Umbilical cord (tissue), 2 donors: Measurements from ENCODE around the gene UGT2B28. TPM values are rescaled to one million over a fixed set of nuclear protein-coding genes. Genes with fewer than 3 reads are reported as not detected.
A peak's percentile ranks its signal among the peaks of the same experiment; 100 is the strongest.
"Not testable (repeated sequence)": the region's sequence is repeated elsewhere in the genome, so short reads cannot be mapped to it uniquely, and the experiment has no call there.

Experiments used
- DNase-seq: peaks from one replicate; pipeline ENCODE4 v3.0.0-alpha.2; 2015; ENCODE audit warnings: low spot score
- total RNA-seq: library from RNA; depleted of rRNA; stranded (reverse); fragments of >200 nt; gene quantifications from one replicate; pipeline ENCODE4 v1.2.3, GENCODE V29; 2014; ENCODE audit warnings: low replicate concordance; ENCODE audit not compliant: insufficient read depth

The UGT2B28 gene
- 0.72 TPM for total RNA-seq

- not testable (repeated sequence) for DNase-seq
Observed at GRCh38 chr4:69280081-69280480, at the start of gene UGT2B28. Gene UGT2B28, plus strand, starts transcription at chr4:69280475. Its CDS starts 26 bp downstream, at chr4:69280501.

- DNase-seq, result no peak
Observed at GRCh38 chr4:69239092-69239491, 41.2 kb upstream of the UGT2B28 start.

- no peak for DNase-seq
Observed at GRCh38 chr4:69239557-69240168, 40.6 kb upstream of the UGT2B28 start.

GRCh38 chr4:69240787-69241186 lies 39.5 kb upstream of the UGT2B28 start:
- not testable (repeated sequence) for DNase-seq

- DNase-seq, result not testable (repeated sequence)
Observed at GRCh38 chr4:69241746-69242145, 38.5 kb upstream of the UGT2B28 start.

GRCh38 chr4:69242562-69243240 lies 37.6 kb upstream of the UGT2B28 start:
- not testable (repeated sequence) for DNase-seq

GRCh38 chr4:69250884-69251283 lies 29.4 kb upstream of the UGT2B28 start:
- DNase-seq, result not testable (repeated sequence)

- DNase-seq, result not testable (repeated sequence)
Observed at GRCh38 chr4:69253147-69253772, 27.0 kb upstream of the UGT2B28 start.

- DNase-seq, result not testable (repeated sequence)
Observed at GRCh38 chr4:69268612-69269011, 11.7 kb upstream of the UGT2B28 start.

GRCh38 chr4:69296356-69296755 lies 16.1 kb downstream of the UGT2B28 start:
- not testable (repeated sequence) for DNase-seq

- DNase-seq, result not testable (repeated sequence)
Observed at GRCh38 chr4:69308426-69309033, 28.3 kb downstream of the UGT2B28 start.

- not testable (repeated sequence) for DNase-seq
Observed at GRCh38 chr4:69309549-69310076, 29.3 kb downstream of the UGT2B28 start.

GRCh38 chr4:69310262-69310661 lies 30.0 kb downstream of the UGT2B28 start:
- DNase-seq, result not testable (repeated sequence)

- DNase-seq, result not testable (repeated sequence)
Observed at GRCh38 chr4:69317669-69318298, 37.5 kb downstream of the UGT2B28 start.

GRCh38 chr4:69321153-69321729 lies 41.0 kb downstream of the UGT2B28 start:
- no peak for DNase-seq

- peak; percentile 59 for DNase-seq
Observed at GRCh38 chr4:69322055-69322454, 41.8 kb downstream of the UGT2B28 start.

- no peak for DNase-seq
Observed at GRCh38 chr4:69323284-69323683, 43.0 kb downstream of the UGT2B28 start.

- DNase-seq, result peak; percentile 61
Observed at GRCh38 chr4:69330345-69331047, 50.2 kb downstream of the UGT2B28 start.

GRCh38 chr4:69331304-69331703 lies 51.0 kb downstream of the UGT2B28 start:
- not testable (repeated sequence) for DNase-seq

GRCh38 chr4:69335485-69335884 lies 55.2 kb downstream of the UGT2B28 start:
- not testable (repeated sequence) for DNase-seq
